PC-9 (cell line): Measurements from ENCODE around the gene ST7.

ENCODE experiments used
- CTCF ChIP-seq: fragments of 200-600 bp; sonication (generic); conservative IDR thresholded peaks from 2 replicates; pipeline ENCODE4 v1.6.1; 2017; ENCODE audit warnings: mixed run types, antibody characterized with exemption, mild to moderate bottlenecking, moderate library complexity
- EZH2 ChIP-seq: fragments of 200-600 bp; sonication (generic); IDR thresholded peaks from 2 replicates; pipeline ENCODE4 v1.8.0; 2017; ENCODE audit warnings: antibody characterized with exemption, low read depth

GRCh38 chr7:117123311-117123926 is 170.1 kb downstream of the ST7 start:
- TF ChIP-seq CTCF, result no peak
- TF ChIP-seq EZH2, result no peak
